H9 (cell line): ENCODE measurements around the gene TTC28. TPM values are rescaled to one million over a fixed set of nuclear protein-coding genes. Genes with fewer than 3 reads are reported as not detected.
"Not testable (repeated sequence)": the region's sequence is repeated elsewhere in the genome, so short reads cannot be mapped to it uniquely, and the experiment has no call there.

Experiments used
- DNase-seq: peaks from one replicate; pipeline ENCODE4 v3.0.0-alpha.2; 2017
- H2AFZ ChIP-seq: one replicate; pipeline ENCODE4 v1.6.1; 2013; ENCODE audit warnings: mild to moderate bottlenecking, low read length, control low read depth, moderate library complexity
- H2AK5ac ChIP-seq: 2 replicates; pipeline ENCODE4 v1.6.1; 2013; ENCODE audit warnings: low read length, control low read depth, mixed read lengths; ENCODE audit not compliant: insufficient read length
- H2BK120ac ChIP-seq: one replicate; pipeline ENCODE4 v1.6.1; 2013; ENCODE audit warnings: low read depth, mild to moderate bottlenecking, low read length, control low read depth, inconsistent platforms; ENCODE audit not compliant: poor library complexity, severe bottlenecking
- H2BK12ac ChIP-seq: 2 replicates; pipeline ENCODE4 v1.6.1; 2013; ENCODE audit warnings: low read length, control low read depth, mixed read lengths, low read depth; ENCODE audit not compliant: insufficient read length
- H2BK15ac ChIP-seq: 2 replicates; pipeline ENCODE4 v1.6.1; 2013; ENCODE audit warnings: low read depth, low read length, control low read depth
- H2BK20ac ChIP-seq: one replicate; pipeline ENCODE4 v1.6.1; 2013; ENCODE audit warnings: low read depth, mild to moderate bottlenecking, low read length, control low read depth, inconsistent platforms; ENCODE audit not compliant: poor library complexity, severe bottlenecking
- H2BK5ac ChIP-seq: 2 replicates; pipeline ENCODE4 v1.6.1; 2013; ENCODE audit warnings: low read length, control low read depth, mixed read lengths; ENCODE audit not compliant: insufficient read length
- H3K14ac ChIP-seq: 2 replicates; pipeline ENCODE4 v1.6.1; 2013; ENCODE audit warnings: low read length, control low read depth; ENCODE audit not compliant: insufficient read depth
- H3K18ac ChIP-seq: 2 replicates; pipeline ENCODE4 v1.6.1; 2013; ENCODE audit warnings: low read depth, mild to moderate bottlenecking, mixed read lengths, low read length, control low read depth; ENCODE audit not compliant: insufficient read length
- H3K23ac ChIP-seq: 2 replicates; pipeline ENCODE4 v1.6.1; 2013; ENCODE audit warnings: low read length, control low read depth, mixed read lengths, low read depth; ENCODE audit not compliant: insufficient read length
- H3K23me2 ChIP-seq: 2 replicates; pipeline ENCODE4 v1.6.1; 2013; ENCODE audit warnings: low read depth, mild to moderate bottlenecking, mixed read lengths, low read length, control low read depth; ENCODE audit not compliant: insufficient read length, poor library complexity, severe bottlenecking
- H3K27ac ChIP-seq: 2 replicates; pipeline ENCODE4 v1.5.1; 2013; ENCODE audit warnings: low read length, control low read depth, mixed read lengths, low read depth; ENCODE audit not compliant: insufficient read length
- H3K27me3 ChIP-seq: 2 replicates; pipeline ENCODE4 v1.6.1; 2013; ENCODE audit warnings: low read length, control low read depth, inconsistent platforms; ENCODE audit not compliant: insufficient read depth
- H3K4ac ChIP-seq: 2 replicates; pipeline ENCODE4 v1.6.1; 2013; ENCODE audit warnings: low read depth, mild to moderate bottlenecking, control low read depth, inconsistent platforms, low read length, moderate library complexity
- H3K4me1 ChIP-seq: 2 replicates; pipeline ENCODE4 v1.6.1; 2013; ENCODE audit warnings: low read length, control low read depth, inconsistent platforms; ENCODE audit not compliant: insufficient read depth
- H3K4me2 ChIP-seq: 2 replicates; pipeline ENCODE4 v1.6.1; 2013; ENCODE audit warnings: low read length, control low read depth, mixed read lengths; ENCODE audit not compliant: insufficient read length, insufficient read depth
- H3K56ac ChIP-seq: 2 replicates; pipeline ENCODE4 v1.6.1; 2013; ENCODE audit warnings: low read depth, mild to moderate bottlenecking, mixed read lengths, low read length, control low read depth; ENCODE audit not compliant: insufficient read length
- H3K79me1 ChIP-seq: 2 replicates; pipeline ENCODE4 v1.6.1; 2013; ENCODE audit warnings: low read depth, mild to moderate bottlenecking, moderate library complexity, low read length, control low read depth, inconsistent platforms; ENCODE audit not compliant: insufficient read depth, poor library complexity, severe bottlenecking
- H3K79me2 ChIP-seq: 2 replicates; pipeline ENCODE4 v1.6.1; 2013; ENCODE audit warnings: low read length, control low read depth, inconsistent platforms; ENCODE audit not compliant: insufficient read depth
- H3K9ac ChIP-seq: 2 replicates; pipeline ENCODE4 v1.6.1; 2013; ENCODE audit warnings: low read length, control low read depth, mixed read lengths; ENCODE audit not compliant: insufficient read length; ENCODE audit errors: extremely low read depth
- H3K9me3 ChIP-seq: one replicate; pipeline ENCODE4 v1.6.1; 2013; ENCODE audit warnings: low read depth, low read length, inconsistent platforms; ENCODE audit not compliant: control insufficient read depth
- H3T11ph ChIP-seq: one replicate; pipeline ENCODE4 v1.6.1; 2013; ENCODE audit warnings: mild to moderate bottlenecking, low read length, control low read depth, inconsistent platforms
- H4K20me1 ChIP-seq: one replicate; pipeline ENCODE4 v1.6.1; 2013; ENCODE audit not compliant: control insufficient read depth, insufficient read length, insufficient read depth
- H4K5ac ChIP-seq: 2 replicates; pipeline ENCODE4 v1.6.1; 2013; ENCODE audit warnings: low read depth, mild to moderate bottlenecking, mixed read lengths, low read length, control low read depth; ENCODE audit not compliant: insufficient read length
- H4K8ac ChIP-seq: replicated peaks from 2 replicates; pipeline ENCODE4 v1.6.1; 2013; ENCODE audit warnings: low read length, control low read depth, mixed read lengths, low read depth; ENCODE audit not compliant: insufficient read length
- H4K91ac ChIP-seq: 2 replicates; pipeline ENCODE4 v1.6.1; 2013; ENCODE audit warnings: low read depth, mild to moderate bottlenecking, moderate library complexity, mixed read lengths, low read length, control low read depth; ENCODE audit not compliant: insufficient read length
- H3K27ac Mint-ChIP-seq, 3 experiments: 2 replicates in 2 of 3; 3 replicates in 1 of 3; pipeline ENCODE4 v1.8.0; 2020 to 2021; ENCODE audit warnings: mixed read lengths in 3 of 3, mild to moderate bottlenecking in 1 of 3, moderate library complexity in 1 of 3
- H3K27me3 Mint-ChIP-seq: 2 replicates; pipeline ENCODE4 v1.8.0; 2021; ENCODE audit warnings: low read depth, mild to moderate bottlenecking, moderate library complexity, mixed read lengths
- H3K36me3 Mint-ChIP-seq, 3 experiments: 2 replicates in 2 of 3; 3 replicates in 1 of 3; pipeline ENCODE4 v1.8.0; 2020 to 2021; ENCODE audit warnings: low read depth in 3 of 3, mixed read lengths in 3 of 3; ENCODE audit not compliant: insufficient read depth in 1 of 3
- H3K4me1 Mint-ChIP-seq, 2 experiments: 2 replicates each; pipeline ENCODE4 v1.8.0; 2020; ENCODE audit warnings: mixed read lengths in 2 of 2
- H3K4me3 Mint-ChIP-seq, 2 experiments: 2 replicates in 1 of 2; 3 replicates in 1 of 2; pipeline ENCODE4 v1.8.0; 2020 to 2021; ENCODE audit warnings: mild to moderate bottlenecking in 2 of 2, mixed read lengths in 2 of 2, moderate library complexity in 1 of 2
- H3K9me3 Mint-ChIP-seq, 2 experiments: 2 replicates in 1 of 2; 3 replicates in 1 of 2; pipeline ENCODE4 v1.8.0; 2020; ENCODE audit warnings: mild to moderate bottlenecking in 2 of 2, mixed read lengths in 2 of 2, moderate library complexity in 1 of 2
- WGBS: extraction: QIAGEN DNeasy Blood & Tissue Kit; methylation state at CpG from one replicate; pipeline ENCODE4 v1.1.7; 2013; ENCODE audit warnings: missing lambda C conversion rate, low lambda C conversion rate, mixed read lengths; ENCODE audit not compliant: insufficient read length; ENCODE audit errors: extremely low coverage; 5-methylcytosine and 5-hydroxymethylcytosine counted together
- total RNA-seq: library from RNA; stranded (reverse); gene quantifications from 2 replicates; pipeline ENCODE4 v1.2.1, GENCODE V29; 2021
- TF ChIP-seq, protein P1 (sequence below): fragments of 200-600 bp; sonication (generic); conservative IDR thresholded peaks from 3 replicates; pipeline ENCODE4 v1.8.0; 2021; ENCODE audit warnings: antibody characterized with exemption, mild to moderate bottlenecking

Gene TTC28
- total RNA-seq, 1 experiment from 2014 or later = 13.6 TPM

DNA sequence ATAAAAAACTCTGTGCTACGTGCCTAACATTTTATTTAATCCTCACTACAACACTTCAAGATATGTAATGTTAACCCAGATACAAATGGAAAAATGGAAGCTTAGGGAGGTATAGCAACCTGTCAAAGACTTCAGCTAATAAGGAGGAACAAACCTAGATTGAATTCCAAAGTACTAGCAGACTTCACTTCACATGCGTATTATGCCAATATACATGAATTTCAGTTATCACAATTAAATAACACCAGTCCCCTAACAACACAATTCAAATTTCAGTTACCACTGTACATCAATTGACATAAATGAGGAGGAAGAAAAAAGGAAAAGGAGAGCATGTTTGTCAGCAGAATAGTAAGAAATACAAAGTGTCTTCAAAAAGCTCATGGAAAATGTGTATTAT lies 60.4 kb downstream of the TTC28 start:
- no peak overlapping the region for H3K4me3 Mint-ChIP-seq
- no peak overlapping the region for H3T11ph ChIP-seq
- no peaks in the 10 kb centered on the region for H3K9me3 ChIP-seq
- H2BK15ac ChIP-seq = no peak overlapping the region
- TF ChIP-seq, protein P1, sequence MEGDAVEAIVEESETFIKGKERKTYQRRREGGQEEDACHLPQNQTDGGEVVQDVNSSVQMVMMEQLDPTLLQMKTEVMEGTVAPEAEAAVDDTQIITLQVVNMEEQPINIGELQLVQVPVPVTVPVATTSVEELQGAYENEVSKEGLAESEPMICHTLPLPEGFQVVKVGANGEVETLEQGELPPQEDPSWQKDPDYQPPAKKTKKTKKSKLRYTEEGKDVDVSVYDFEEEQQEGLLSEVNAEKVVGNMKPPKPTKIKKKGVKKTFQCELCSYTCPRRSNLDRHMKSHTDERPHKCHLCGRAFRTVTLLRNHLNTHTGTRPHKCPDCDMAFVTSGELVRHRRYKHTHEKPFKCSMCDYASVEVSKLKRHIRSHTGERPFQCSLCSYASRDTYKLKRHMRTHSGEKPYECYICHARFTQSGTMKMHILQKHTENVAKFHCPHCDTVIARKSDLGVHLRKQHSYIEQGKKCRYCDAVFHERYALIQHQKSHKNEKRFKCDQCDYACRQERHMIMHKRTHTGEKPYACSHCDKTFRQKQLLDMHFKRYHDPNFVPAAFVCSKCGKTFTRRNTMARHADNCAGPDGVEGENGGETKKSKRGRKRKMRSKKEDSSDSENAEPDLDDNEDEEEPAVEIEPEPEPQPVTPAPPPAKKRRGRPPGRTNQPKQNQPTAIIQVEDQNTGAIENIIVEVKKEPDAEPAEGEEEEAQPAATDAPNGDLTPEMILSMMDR = no peak
- no peak overlapping the region for H4K91ac ChIP-seq
- H2BK120ac ChIP-seq = no peak overlapping the region
- DNase-seq = no peak
- H3K27me3 Mint-ChIP-seq = no peaks in the 10 kb centered on the region
- H3K56ac ChIP-seq = no peak overlapping the region
- H3K14ac ChIP-seq = no peak overlapping the region
- no peak overlapping the region for H4K5ac ChIP-seq
- H3K79me1 ChIP-seq = no peaks in the 10 kb centered on the region
- H3K23me2 ChIP-seq = no peaks in the 10 kb centered on the region
- peaks cover 0 to 5% of the 10 kb centered on the region in 2 experiments; a peak in 3 of 5 replicates for H3K9me3 Mint-ChIP-seq
- no peak overlapping the region for H2AK5ac ChIP-seq
- no peaks in the 10 kb centered on the region for H3K27me3 ChIP-seq
- no peak overlapping the region for H4K8ac ChIP-seq
- H3K4me2 ChIP-seq = no peak overlapping the region
- no CpG with 5 or more reads among the region's 2 CpGs for WGBS
- H3K9ac ChIP-seq = no peak overlapping the region
- no peak overlapping the region for H3K23ac ChIP-seq
- H3K4me1 ChIP-seq = no peaks in the 10 kb centered on the region
- H4K20me1 ChIP-seq = no peaks in the 10 kb centered on the region
- no peak overlapping the region for H2BK20ac ChIP-seq
- no peak overlapping the region for H2BK5ac ChIP-seq
- no peak overlapping the region for H2BK12ac ChIP-seq
- no peak overlapping the region for H3K18ac ChIP-seq
- no peak overlapping the region for H3K27ac ChIP-seq
- no peak overlapping the region for H3K4ac ChIP-seq
- H3K79me2 ChIP-seq = no peaks in the 10 kb centered on the region
- no peaks in the 10 kb centered on the region; a peak in 1 of 4 replicates for H3K4me1 Mint-ChIP-seq
- H2AFZ ChIP-seq = no peak overlapping the region
- H3K36me3 Mint-ChIP-seq = peaks cover 0 to 8% (median 0%) of the 10 kb centered on the region in 3 experiments; a peak in 4 of 7 replicates
- H3K27ac Mint-ChIP-seq = no peak overlapping the region

DNA sequence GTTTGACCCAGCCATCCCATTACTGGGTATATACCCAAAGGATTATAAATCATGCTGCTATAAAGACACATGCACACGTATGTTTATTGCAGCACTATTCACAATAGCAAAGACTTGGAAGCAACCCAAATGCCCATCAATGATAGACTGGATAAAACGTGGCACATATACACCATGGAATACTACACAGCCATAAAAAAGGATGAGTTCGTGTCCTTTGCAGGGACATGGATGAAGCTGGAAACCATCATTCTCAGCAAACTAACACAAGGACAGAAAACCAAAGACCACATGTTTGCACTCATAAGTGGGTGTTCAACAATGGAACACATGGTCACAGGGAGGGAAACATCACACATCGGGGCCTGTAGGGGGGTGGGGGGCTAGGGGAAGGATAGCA lies 64.2 kb downstream of the TTC28 start:
- H3K36me3 Mint-ChIP-seq, H3K23ac ChIP-seq, H2AK5ac ChIP-seq, H4K91ac ChIP-seq, H3K4ac ChIP-seq, H3K4me1 Mint-ChIP-seq, H3K79me2 ChIP-seq, H3K56ac ChIP-seq, H2BK20ac ChIP-seq, H3K14ac ChIP-seq, H2BK120ac ChIP-seq, H3K27ac ChIP-seq, H3K27me3 Mint-ChIP-seq, H3K9me3 ChIP-seq, H3K23me2 ChIP-seq, H2AFZ ChIP-seq, H4K5ac ChIP-seq, H3K9me3 Mint-ChIP-seq, H3K9ac ChIP-seq, DNase-seq, H3K4me2 ChIP-seq, H3K27me3 ChIP-seq, H3T11ph ChIP-seq, H3K79me1 ChIP-seq, H3K27ac Mint-ChIP-seq, H2BK5ac ChIP-seq, H2BK12ac ChIP-seq, H4K20me1 ChIP-seq, H3K4me1 ChIP-seq, H4K8ac ChIP-seq, H3K18ac ChIP-seq, H3K4me3 Mint-ChIP-seq, H2BK15ac ChIP-seq: not testable (repeated sequence)
- no CpG with 5 or more reads among the region's 4 CpGs for WGBS
